Liver (tissue), 9 donors: ENCODE data around the gene ZNF132. TPM values are rescaled to one million over a fixed set of nuclear protein-coding genes. Genes with fewer than 3 reads are reported as not detected.

Experiments used
- DNase-seq: peaks from one replicate; pipeline ENCODE4 v3.0.0-alpha.2; 2017; ENCODE audit warnings: low spot score
- H3K27ac ChIP-seq, 2 donors: one replicate each; pipeline ENCODE4 v1.7.0; 2013; ENCODE audit warnings: inconsistent platforms in 2 of 2, low read length in 2 of 2, control low read depth in 1 of 2, low read depth in 1 of 2, mild to moderate bottlenecking in 1 of 2
- H3K27me3 ChIP-seq, 4 donors: one replicate each; pipeline versions ENCODE4 v1.6.1 to v1.7.0; 2013; ENCODE audit warnings: low read length in 3 of 4, inconsistent platforms in 1 of 4, mild to moderate bottlenecking in 1 of 4, moderate library complexity in 1 of 4; ENCODE audit not compliant: control insufficient read depth in 4 of 4, insufficient read depth in 4 of 4
- H3K36me3 ChIP-seq, 4 donors: one replicate each; pipeline versions ENCODE4 v1.6.1 to v1.7.0; 2013; ENCODE audit warnings: low read length in 3 of 4, mild to moderate bottlenecking in 3 of 4, low read depth in 1 of 4, moderate library complexity in 1 of 4; ENCODE audit not compliant: control insufficient read depth in 4 of 4, insufficient read depth in 3 of 4
- H3K4me1 ChIP-seq, 4 donors: one replicate each; pipeline versions ENCODE4 v1.6.1 to v1.7.0; 2013; ENCODE audit warnings: low read length in 3 of 4, mild to moderate bottlenecking in 3 of 4, moderate library complexity in 1 of 4; ENCODE audit not compliant: control insufficient read depth in 4 of 4, insufficient read depth in 4 of 4
- H3K4me3 ChIP-seq, 3 donors: one replicate each; pipeline versions ENCODE4 v1.6.1 to v1.7.0; 2013; ENCODE audit warnings: low read length in 3 of 3, control low read depth in 1 of 3, low read depth in 1 of 3, mild to moderate bottlenecking in 1 of 3
- H3K9ac ChIP-seq, 2 donors: one replicate each; pipeline ENCODE4 v1.7.0; 2013; ENCODE audit warnings: low read length in 2 of 2, mild to moderate bottlenecking in 2 of 2, moderate library complexity in 2 of 2, control low read depth in 1 of 2, low read depth in 1 of 2
- H3K9me3 ChIP-seq, 4 donors: one replicate each; pipeline versions ENCODE4 v1.6.1 to v1.7.0; 2013; ENCODE audit warnings: low read length in 3 of 4; ENCODE audit not compliant: control insufficient read depth in 4 of 4
- EGR1 ChIP-seq, 2 donors: IDR thresholded peaks; 2 replicates each; pipeline ENCODE4 v1.6.1; 2016 to 2018; ENCODE audit warnings: antibody characterized with exemption in 2 of 2, low read depth in 2 of 2
- FOXA1 ChIP-seq: IDR thresholded peaks from 2 replicates; pipeline ENCODE4 v1.6.1; 2016; ENCODE audit warnings: antibody characterized with exemption
- FOXA2 ChIP-seq: IDR thresholded peaks from 2 replicates; pipeline ENCODE4 v1.6.1; 2016; ENCODE audit warnings: antibody characterized with exemption
- GABPA ChIP-seq, 2 donors: IDR thresholded peaks in 1 of 2; conservative IDR thresholded peaks in 1 of 2; 2 replicates each; pipeline ENCODE4 v1.6.1; 2016; ENCODE audit warnings: antibody characterized with exemption in 2 of 2, mild to moderate bottlenecking in 1 of 2, moderate library complexity in 1 of 2
- HNF4A ChIP-seq, 2 donors: conservative IDR thresholded peaks; 2 replicates each; pipeline ENCODE4 v1.6.1; 2016; ENCODE audit warnings: antibody characterized with exemption in 2 of 2, mild to moderate bottlenecking in 2 of 2
- HNF4G ChIP-seq: IDR thresholded peaks from 2 replicates; pipeline ENCODE4 v1.6.1; 2016; ENCODE audit warnings: antibody characterized with exemption
- JUND ChIP-seq, 2 donors: IDR thresholded peaks; 2 replicates each; pipeline ENCODE4 v1.6.1; 2016; ENCODE audit warnings: antibody characterized with exemption in 2 of 2
- NR2F2 ChIP-seq: IDR thresholded peaks from 2 replicates; pipeline ENCODE4 v1.6.1; 2016; ENCODE audit warnings: antibody characterized with exemption
- RAD21 ChIP-seq, 2 donors: IDR thresholded peaks; 2 replicates each; pipeline ENCODE4 v1.6.1; 2016; ENCODE audit warnings: antibody characterized with exemption in 2 of 2, mild to moderate bottlenecking in 2 of 2
- RXRA ChIP-seq, 2 donors: IDR thresholded peaks; 2 replicates each; pipeline ENCODE4 v1.6.1; 2017 to 2018; ENCODE audit warnings: antibody characterized with exemption in 2 of 2, mild to moderate bottlenecking in 1 of 2
- SP1 ChIP-seq: IDR thresholded peaks from 2 replicates; pipeline ENCODE4 v1.6.1; 2018; ENCODE audit warnings: antibody characterized with exemption, mild to moderate bottlenecking
- TAF1 ChIP-seq: conservative IDR thresholded peaks from 2 replicates; pipeline ENCODE4 v1.6.1; 2016; ENCODE audit warnings: antibody characterized with exemption, mild to moderate bottlenecking
- YY1 ChIP-seq: IDR thresholded peaks from 2 replicates; pipeline ENCODE4 v1.6.1; 2016; ENCODE audit warnings: antibody characterized with exemption, mild to moderate bottlenecking
- WGBS: extraction: QIAGEN DNeasy Blood & Tissue Kit; methylation state at CpG from one replicate; pipeline ENCODE4 v1.1.7; 2013; 5-methylcytosine and 5-hydroxymethylcytosine counted together
- polyA plus RNA-seq, 2 donors: library from polyadenylated mRNA; stranded (reverse) in 1 of 2; unstranded in 1 of 2; fragments of 200-250 nt in 1 of 2; fragments of >200 nt in 1 of 2; fragmentation: Nextera tagmentation in 1 of 2; extraction: Ambion mirVana in 1 of 2; gene quantifications; one replicate each; pipeline versions ENCODE4 v1.2.1 to v1.2.3, GENCODE V29; 2013 to 2015
- total RNA-seq, 2 donors: library from RNA; depleted of rRNA; stranded (reverse); fragments of >200 nt; gene quantifications; one replicate each; pipeline ENCODE4 v1.2.3, GENCODE V29; 2014
- TF ChIP-seq, protein P1 (sequence below): IDR thresholded peaks from 2 replicates; pipeline ENCODE4 v1.6.1; 2016; ENCODE audit warnings: antibody characterized with exemption, mild to moderate bottlenecking
- TF ChIP-seq, protein P2 (sequence below): IDR thresholded peaks from 2 replicates; pipeline ENCODE4 v1.6.1; 2016; ENCODE audit warnings: antibody characterized with exemption
- TF ChIP-seq, protein P3 (sequence below): IDR thresholded peaks from 2 replicates; pipeline ENCODE4 v1.6.1; 2016; ENCODE audit warnings: antibody characterized with exemption
- TF ChIP-seq, protein P4 (sequence below): fragments of 150-350 bp; IDR thresholded peaks from 2 replicates; pipeline ENCODE4 v1.5.1; 2017; ENCODE audit warnings: improper control_type of control experiment, low read depth, low read length; ENCODE audit not compliant: missing input control
- TF ChIP-seq, protein P5 (sequence below): IDR thresholded peaks from 2 replicates; pipeline ENCODE4 v1.6.1; 2016; ENCODE audit warnings: antibody characterized with exemption
- donor health status: healthy.
- donor health status: healthy.
- donor health status: healthy.
- donor health status: healthy.
- donor health status: healthy.

ZNF132 gene
- total and polyA plus RNA-seq, 4 donors: 0.64 to 2.0 (median 1.0) TPM

DNA sequence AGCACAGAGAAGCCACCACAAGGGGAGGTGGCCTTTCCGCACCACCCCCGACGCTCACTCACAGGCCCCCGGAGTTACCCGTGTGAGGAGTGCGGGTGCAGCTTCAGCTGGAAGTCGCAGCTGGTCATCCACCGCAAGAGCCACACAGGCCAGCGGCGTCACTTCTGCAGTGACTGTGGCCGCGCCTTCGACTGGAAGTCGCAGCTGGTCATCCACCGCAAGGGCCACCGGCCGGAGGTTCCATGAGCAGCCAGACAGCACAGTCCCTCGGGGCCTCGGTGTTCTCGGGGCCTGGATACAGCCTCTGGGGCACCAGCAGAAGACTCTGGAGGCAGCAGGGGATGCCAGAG, 40.5 kb upstream of the ZNF132 start:
- Histone ChIP-seq H3K36me3 (peaks cover 0 to 15% (median 5%) of the 10 kb centered on the region in 4 donors), H3K9me3 (no peaks in the 10 kb centered on the region), H3K4me1 (peaks cover 5 to 13% (median 8%) of the 10 kb centered on the region in 4 donors), H3K27ac (no peak overlapping the region), H3K27me3 (no peaks in the 10 kb centered on the region), H3K4me3 (no peak overlapping the region), H3K9ac (no peak overlapping the region)
- WGBS: 96% methylated on average over 20 of the region's 20 CpGs
- no peak for TF ChIP-seq TAF1
- no peak for TF ChIP-seq FOXA2
- no peak for TF ChIP-seq HNF4G
- no peak for TF ChIP-seq NR2F2
- TF ChIP-seq, protein P1, sequence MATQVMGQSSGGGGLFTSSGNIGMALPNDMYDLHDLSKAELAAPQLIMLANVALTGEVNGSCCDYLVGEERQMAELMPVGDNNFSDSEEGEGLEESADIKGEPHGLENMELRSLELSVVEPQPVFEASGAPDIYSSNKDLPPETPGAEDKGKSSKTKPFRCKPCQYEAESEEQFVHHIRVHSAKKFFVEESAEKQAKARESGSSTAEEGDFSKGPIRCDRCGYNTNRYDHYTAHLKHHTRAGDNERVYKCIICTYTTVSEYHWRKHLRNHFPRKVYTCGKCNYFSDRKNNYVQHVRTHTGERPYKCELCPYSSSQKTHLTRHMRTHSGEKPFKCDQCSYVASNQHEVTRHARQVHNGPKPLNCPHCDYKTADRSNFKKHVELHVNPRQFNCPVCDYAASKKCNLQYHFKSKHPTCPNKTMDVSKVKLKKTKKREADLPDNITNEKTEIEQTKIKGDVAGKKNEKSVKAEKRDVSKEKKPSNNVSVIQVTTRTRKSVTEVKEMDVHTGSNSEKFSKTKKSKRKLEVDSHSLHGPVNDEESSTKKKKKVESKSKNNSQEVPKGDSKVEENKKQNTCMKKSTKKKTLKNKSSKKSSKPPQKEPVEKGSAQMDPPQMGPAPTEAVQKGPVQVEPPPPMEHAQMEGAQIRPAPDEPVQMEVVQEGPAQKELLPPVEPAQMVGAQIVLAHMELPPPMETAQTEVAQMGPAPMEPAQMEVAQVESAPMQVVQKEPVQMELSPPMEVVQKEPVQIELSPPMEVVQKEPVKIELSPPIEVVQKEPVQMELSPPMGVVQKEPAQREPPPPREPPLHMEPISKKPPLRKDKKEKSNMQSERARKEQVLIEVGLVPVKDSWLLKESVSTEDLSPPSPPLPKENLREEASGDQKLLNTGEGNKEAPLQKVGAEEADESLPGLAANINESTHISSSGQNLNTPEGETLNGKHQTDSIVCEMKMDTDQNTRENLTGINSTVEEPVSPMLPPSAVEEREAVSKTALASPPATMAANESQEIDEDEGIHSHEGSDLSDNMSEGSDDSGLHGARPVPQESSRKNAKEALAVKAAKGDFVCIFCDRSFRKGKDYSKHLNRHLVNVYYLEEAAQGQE: no peak
- TF ChIP-seq, protein P2, sequence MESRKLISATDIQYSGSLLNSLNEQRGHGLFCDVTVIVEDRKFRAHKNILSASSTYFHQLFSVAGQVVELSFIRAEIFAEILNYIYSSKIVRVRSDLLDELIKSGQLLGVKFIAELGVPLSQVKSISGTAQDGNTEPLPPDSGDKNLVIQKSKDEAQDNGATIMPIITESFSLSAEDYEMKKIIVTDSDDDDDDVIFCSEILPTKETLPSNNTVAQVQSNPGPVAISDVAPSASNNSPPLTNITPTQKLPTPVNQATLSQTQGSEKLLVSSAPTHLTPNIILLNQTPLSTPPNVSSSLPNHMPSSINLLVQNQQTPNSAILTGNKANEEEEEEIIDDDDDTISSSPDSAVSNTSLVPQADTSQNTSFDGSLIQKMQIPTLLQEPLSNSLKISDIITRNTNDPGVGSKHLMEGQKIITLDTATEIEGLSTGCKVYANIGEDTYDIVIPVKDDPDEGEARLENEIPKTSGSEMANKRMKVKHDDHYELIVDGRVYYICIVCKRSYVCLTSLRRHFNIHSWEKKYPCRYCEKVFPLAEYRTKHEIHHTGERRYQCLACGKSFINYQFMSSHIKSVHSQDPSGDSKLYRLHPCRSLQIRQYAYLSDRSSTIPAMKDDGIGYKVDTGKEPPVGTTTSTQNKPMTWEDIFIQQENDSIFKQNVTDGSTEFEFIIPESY: no peak
- no peak for TF ChIP-seq SP1
- TF ChIP-seq FOXA1: no peak
- TF ChIP-seq RXRA (IDR thresholded peaks at IDR 0.05): no peak
- TF ChIP-seq, protein P3, sequence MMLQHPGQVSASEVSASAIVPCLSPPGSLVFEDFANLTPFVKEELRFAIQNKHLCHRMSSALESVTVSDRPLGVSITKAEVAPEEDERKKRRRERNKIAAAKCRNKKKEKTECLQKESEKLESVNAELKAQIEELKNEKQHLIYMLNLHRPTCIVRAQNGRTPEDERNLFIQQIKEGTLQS: no peak
- TF ChIP-seq HNF4A (conservative IDR thresholded peaks at IDR 0.05): no peak
- TF ChIP-seq RAD21 (IDR thresholded peaks at IDR 0.05): no peak
- TF ChIP-seq JUND (IDR thresholded peaks at IDR 0.05): no peak
- TF ChIP-seq YY1: no peak
- TF ChIP-seq GABPA (IDR thresholded peaks at IDR 0.05 in 1 of 2, conservative IDR thresholded peaks at IDR 0.05 in 1 of 2): no peak
- TF ChIP-seq, protein P4, sequence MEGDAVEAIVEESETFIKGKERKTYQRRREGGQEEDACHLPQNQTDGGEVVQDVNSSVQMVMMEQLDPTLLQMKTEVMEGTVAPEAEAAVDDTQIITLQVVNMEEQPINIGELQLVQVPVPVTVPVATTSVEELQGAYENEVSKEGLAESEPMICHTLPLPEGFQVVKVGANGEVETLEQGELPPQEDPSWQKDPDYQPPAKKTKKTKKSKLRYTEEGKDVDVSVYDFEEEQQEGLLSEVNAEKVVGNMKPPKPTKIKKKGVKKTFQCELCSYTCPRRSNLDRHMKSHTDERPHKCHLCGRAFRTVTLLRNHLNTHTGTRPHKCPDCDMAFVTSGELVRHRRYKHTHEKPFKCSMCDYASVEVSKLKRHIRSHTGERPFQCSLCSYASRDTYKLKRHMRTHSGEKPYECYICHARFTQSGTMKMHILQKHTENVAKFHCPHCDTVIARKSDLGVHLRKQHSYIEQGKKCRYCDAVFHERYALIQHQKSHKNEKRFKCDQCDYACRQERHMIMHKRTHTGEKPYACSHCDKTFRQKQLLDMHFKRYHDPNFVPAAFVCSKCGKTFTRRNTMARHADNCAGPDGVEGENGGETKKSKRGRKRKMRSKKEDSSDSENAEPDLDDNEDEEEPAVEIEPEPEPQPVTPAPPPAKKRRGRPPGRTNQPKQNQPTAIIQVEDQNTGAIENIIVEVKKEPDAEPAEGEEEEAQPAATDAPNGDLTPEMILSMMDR: no peak
- TF ChIP-seq EGR1 (IDR thresholded peaks at IDR 0.05; ENCODE audit: low read depth in 2 of 2): no peak
- TF ChIP-seq, protein P5, sequence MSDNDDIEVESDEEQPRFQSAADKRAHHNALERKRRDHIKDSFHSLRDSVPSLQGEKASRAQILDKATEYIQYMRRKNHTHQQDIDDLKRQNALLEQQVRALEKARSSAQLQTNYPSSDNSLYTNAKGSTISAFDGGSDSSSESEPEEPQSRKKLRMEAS: no peak
- DNase-seq: no peak
